HepG2 (cell line): ENCODE results near the gene ZNF644. TPM values are rescaled to one million over a fixed set of nuclear protein-coding genes. Genes with fewer than 3 reads are reported as not detected.

ENCODE experiments used
- ARID3A ChIP-seq: IDR thresholded peaks from 2 replicates; pipeline ENCODE4 v1.6.1; 2012; ENCODE audit warnings: low read depth, low read length, improper control_type of control experiment
- CC2D1A ChIP-seq: sonication (generic); formaldehyde crosslinking; IDR thresholded peaks from 2 replicates; pipeline ENCODE4 v1.8.1; 2023; ENCODE audit warnings: mild to moderate bottlenecking, missing genetic modification reagents
- CREBL2 ChIP-seq: sonication (generic); formaldehyde crosslinking; IDR thresholded peaks from 2 replicates; pipeline ENCODE4 v1.8.1; 2023; ENCODE audit warnings: missing genetic modification reagents, mild to moderate bottlenecking, borderline replicate concordance
- MYC ChIP-seq: sonication (generic); formaldehyde crosslinking; IDR thresholded peaks from 2 replicates; pipeline ENCODE4 v1.9.0; 2021; ENCODE audit warnings: missing genetic modification reagents, borderline replicate concordance
- MYNN ChIP-seq: sonication (generic); formaldehyde crosslinking; IDR thresholded peaks from 2 replicates; pipeline ENCODE4 v1.4.0; 2020; ENCODE audit warnings: mild to moderate bottlenecking, low read depth, missing genetic modification reagents
- NFAT5 ChIP-seq: sonication (generic); formaldehyde crosslinking; IDR thresholded peaks from 2 replicates; pipeline ENCODE4 v1.4.0; 2020; ENCODE audit warnings: missing genetic modification reagents
- ZNF34 ChIP-seq: sonication (generic); formaldehyde crosslinking; IDR thresholded peaks from 2 replicates; pipeline ENCODE4 v1.4.0; 2020; ENCODE audit warnings: mild to moderate bottlenecking, missing genetic modification reagents, borderline replicate concordance
- polyA plus RNA-seq, 8 experiments: library from polyadenylated mRNA; depleted of rRNA in 3 of 8; stranded (reverse) in 7 of 8; unstranded in 1 of 8; fragments of >200 nt; fragmentation: Illumina TruSeq in 4 of 8; extraction: Trizol in 4 of 8; gene quantifications; 2 replicates each; pipeline versions ENCODE4 v1.2.1 to v1.2.3, GENCODE V29; 2011 to 2016; ENCODE audit warnings: low read depth in 4 of 8, missing spikeins in 1 of 8, mixed read lengths in 1 of 8; ENCODE audit not compliant: insufficient read depth in 1 of 8
- total RNA-seq, 5 experiments: library from RNA; depleted of rRNA; stranded (reverse); fragments of >200 nt; fragmentation: Illumina TruSeq; extraction: Trizol; gene quantifications; 2 replicates each; pipeline ENCODE4 v1.2.3, GENCODE V29; 2016; ENCODE audit warnings: low read depth in 1 of 5

ZNF644 gene
- total and polyA plus RNA-seq, 2 of the 13 experiments (the other 11 are each of a cell fraction or from before 2014, with no cell fraction given), result 17.7 to 51.7 TPM

GRCh38 chr1:90964444-90965035 lies 57.3 kb downstream of the ZNF644 start (continued):
- TF ChIP-seq ZNF34 (CRISPR knock-in tag) (no peak), ARID3A (peak; percentile 27; the same call in 1 of the 2 replicates), CC2D1A (CRISPR knock-in tag) (no peak), MYNN (no peak), CREBL2 (CRISPR knock-in tag) (no peak), MYC (no peak), NFAT5 (no peak)
